Adipocyte (in vitro differentiated cells): Measurements from ENCODE around the gene CDHR5.

ENCODE experiments used
- DNase-seq: peaks from one replicate; pipeline ENCODE4 v3.0.0-alpha.2; 2015; ENCODE audit warnings: low read depth
- H3K27me3 ChIP-seq: replicated peaks from 2 replicates; pipeline ENCODE4 v1.7.0; 2013; ENCODE audit warnings: mild to moderate bottlenecking, low read length, moderate library complexity; ENCODE audit not compliant: control insufficient read depth, insufficient read depth
- H3K36me3 ChIP-seq: 2 replicates; pipeline ENCODE4 v1.7.0; 2013; ENCODE audit warnings: low read length, mild to moderate bottlenecking, moderate library complexity; ENCODE audit not compliant: control insufficient read depth, insufficient read depth, severe bottlenecking
- H3K4me1 ChIP-seq: 2 replicates; pipeline ENCODE4 v1.7.0; 2013; ENCODE audit warnings: mild to moderate bottlenecking, low read length, moderate library complexity; ENCODE audit not compliant: control insufficient read depth, insufficient read depth
- H3K4me3 ChIP-seq: 2 replicates; pipeline ENCODE4 v1.7.0; 2013; ENCODE audit warnings: mild to moderate bottlenecking, low read length, moderate library complexity
- H3K9ac ChIP-seq: 2 replicates; pipeline ENCODE4 v1.7.0; 2013; ENCODE audit warnings: mild to moderate bottlenecking, low read length, moderate library complexity
- H3K9me3 ChIP-seq: 2 replicates; pipeline ENCODE4 v1.7.0; 2013; ENCODE audit warnings: mild to moderate bottlenecking, low read length, moderate library complexity; ENCODE audit not compliant: control insufficient read depth

The CDHR5 gene

GRCh38 chr11:605286-606129, 19.2 kb downstream of the CDHR5 start:
- DNase-seq, result no peak
- H3K9me3 ChIP-seq, result no peaks in the 10 kb centered on the region
- H3K36me3 ChIP-seq, result peaks cover 87% of the 10 kb centered on the region
- no peaks in the 10 kb centered on the region for H3K27me3 ChIP-seq
- H3K4me1 ChIP-seq, result no peaks in the 10 kb centered on the region
- no peak overlapping the region for H3K9ac ChIP-seq
- H3K4me3 ChIP-seq, result no peak overlapping the region

GRCh38 chr11:603154-603553, 21.6 kb downstream of the CDHR5 start:
- Histone ChIP-seq H3K36me3 (peaks cover 89% of the 10 kb centered on the region), H3K9ac (no peak overlapping the region), H3K4me1 (no peaks in the 10 kb centered on the region), H3K9me3 (no peaks in the 10 kb centered on the region), H3K4me3 (no peak overlapping the region), H3K27me3 (no peaks in the 10 kb centered on the region)
- no peak for DNase-seq

- H3K9ac ChIP-seq, result no peak overlapping the region
- peaks cover 87% of the 10 kb centered on the region for H3K36me3 ChIP-seq
- H3K27me3 ChIP-seq, result no peaks in the 10 kb centered on the region
- no peak overlapping the region for H3K4me3 ChIP-seq
- DNase-seq, result no peak
- H3K9me3 ChIP-seq, result no peaks in the 10 kb centered on the region
- no peaks in the 10 kb centered on the region for H3K4me1 ChIP-seq
These were observed 23.0 kb downstream of the CDHR5 start for GRCh38 chr11:601573-602245.

GRCh38 chr11:598005-598680, 26.6 kb downstream of the CDHR5 start:
- Histone ChIP-seq H3K4me3 (no peak overlapping the region), H3K4me1 (no peaks in the 10 kb centered on the region), H3K9ac (no peak overlapping the region), H3K27me3 (no peaks in the 10 kb centered on the region), H3K36me3 (peaks cover 88% of the 10 kb centered on the region), H3K9me3 (no peaks in the 10 kb centered on the region)
- DNase-seq, result no peak

- Histone ChIP-seq H3K9me3 (no peaks in the 10 kb centered on the region), H3K36me3 (peaks cover 91% of the 10 kb centered on the region), H3K9ac (no peak overlapping the region), H3K4me1 (no peaks in the 10 kb centered on the region), H3K27me3 (no peaks in the 10 kb centered on the region), H3K4me3 (no peak overlapping the region)
- no peak for DNase-seq
These were observed 27.5 kb downstream of the CDHR5 start for GRCh38 chr11:597166-597725.

- Histone ChIP-seq H3K27me3 (no peaks in the 10 kb centered on the region), H3K36me3 (peaks cover 89% of the 10 kb centered on the region), H3K4me1 (no peaks in the 10 kb centered on the region), H3K9me3 (no peaks in the 10 kb centered on the region), H3K4me3 (no peak overlapping the region), H3K9ac (no peak overlapping the region)
- DNase-seq, result no peak
These were observed 28.4 kb downstream of the CDHR5 start for GRCh38 chr11:596374-596773.

GRCh38 chr11:595400-595799, 29.4 kb downstream of the CDHR5 start:
- Histone ChIP-seq H3K4me1 (no peaks in the 10 kb centered on the region), H3K9me3 (no peaks in the 10 kb centered on the region), H3K36me3 (peaks cover 92% of the 10 kb centered on the region), H3K4me3 (no peak overlapping the region), H3K9ac (no peak overlapping the region), H3K27me3 (no peaks in the 10 kb centered on the region)
- DNase-seq, result no peak

- no peak for DNase-seq
- no peak overlapping the region for H3K9ac ChIP-seq
- H3K36me3 ChIP-seq, result peaks cover 88% of the 10 kb centered on the region
These were observed 31.4 kb downstream of the CDHR5 start for GRCh38 chr11:593347-593746.

GRCh38 chr11:592918-593317, 31.8 kb downstream of the CDHR5 start:
- no peaks in the 10 kb centered on the region for H3K27me3 ChIP-seq
- peaks cover 84% of the 10 kb centered on the region for H3K36me3 ChIP-seq
- H3K9me3 ChIP-seq, result no peaks in the 10 kb centered on the region
- peaks cover 6% of the 10 kb centered on the region for H3K4me1 ChIP-seq
- H3K9ac ChIP-seq, result no peak overlapping the region
- no peak for DNase-seq
- no peak overlapping the region for H3K4me3 ChIP-seq

More at GRCh38 chr11:593347-593746, 31.4 kb downstream of the CDHR5 start:
- no peaks in the 10 kb centered on the region for H3K9me3 ChIP-seq
- H3K27me3 ChIP-seq, result no peaks in the 10 kb centered on the region
- H3K4me1 ChIP-seq, result peaks cover 2% of the 10 kb centered on the region
- H3K4me3 ChIP-seq, result no peak overlapping the region

- Histone ChIP-seq H3K4me3 (no peak overlapping the region), H3K9ac (no peak overlapping the region), H3K36me3 (peaks cover 81% of the 10 kb centered on the region)
These were observed 32.3 kb downstream of the CDHR5 start for GRCh38 chr11:592501-592900.

GRCh38 chr11:590997-591396, 33.8 kb downstream of the CDHR5 start:
- DNase-seq, result no peak
- peaks cover 79% of the 10 kb centered on the region for H3K36me3 ChIP-seq
- H3K27me3 ChIP-seq, result no peaks in the 10 kb centered on the region
- H3K4me1 ChIP-seq, result peaks cover 15% of the 10 kb centered on the region
- no peak overlapping the region for H3K4me3 ChIP-seq
- no peaks in the 10 kb centered on the region for H3K9me3 ChIP-seq
- no peak overlapping the region for H3K9ac ChIP-seq

More at GRCh38 chr11:592501-592900, 32.3 kb downstream of the CDHR5 start:
- H3K27me3 ChIP-seq, result no peaks in the 10 kb centered on the region
- no peak for DNase-seq
- H3K4me1 ChIP-seq, result peaks cover 10% of the 10 kb centered on the region
- H3K9me3 ChIP-seq, result no peaks in the 10 kb centered on the region
